Activated effector memory CD4-positive, alpha-beta T cell treated with Interleukin-2 at 50 U/mL for 16 hours (primary cell): ENCODE measurements around the gene MINPP1.

ENCODE experiments used
- DNase-seq: peaks from one replicate; pipeline ENCODE4 v3.0.0-alpha.2; 2020

Gene MINPP1

DNA sequence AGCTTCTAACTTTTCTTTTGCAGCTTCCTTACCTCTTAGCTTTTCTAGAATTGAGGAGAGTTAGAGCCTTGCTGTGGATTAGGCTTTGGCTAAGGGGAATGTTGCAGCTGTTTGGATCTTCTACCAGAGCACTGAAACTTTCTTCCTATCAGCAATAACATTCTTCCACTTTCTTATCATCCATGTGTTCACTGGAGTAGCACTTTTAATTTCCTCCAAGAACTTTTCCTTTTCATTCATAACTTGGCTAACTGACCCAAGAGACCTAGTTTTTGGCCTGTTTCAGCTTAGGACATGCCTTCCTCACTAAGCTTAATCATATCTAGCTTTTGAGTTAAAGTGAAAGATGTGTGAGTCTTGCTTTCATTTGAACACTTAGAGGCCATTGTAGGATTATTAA lies 19.6 kb downstream of the MINPP1 start:
- no peak for DNase-seq

DNA sequence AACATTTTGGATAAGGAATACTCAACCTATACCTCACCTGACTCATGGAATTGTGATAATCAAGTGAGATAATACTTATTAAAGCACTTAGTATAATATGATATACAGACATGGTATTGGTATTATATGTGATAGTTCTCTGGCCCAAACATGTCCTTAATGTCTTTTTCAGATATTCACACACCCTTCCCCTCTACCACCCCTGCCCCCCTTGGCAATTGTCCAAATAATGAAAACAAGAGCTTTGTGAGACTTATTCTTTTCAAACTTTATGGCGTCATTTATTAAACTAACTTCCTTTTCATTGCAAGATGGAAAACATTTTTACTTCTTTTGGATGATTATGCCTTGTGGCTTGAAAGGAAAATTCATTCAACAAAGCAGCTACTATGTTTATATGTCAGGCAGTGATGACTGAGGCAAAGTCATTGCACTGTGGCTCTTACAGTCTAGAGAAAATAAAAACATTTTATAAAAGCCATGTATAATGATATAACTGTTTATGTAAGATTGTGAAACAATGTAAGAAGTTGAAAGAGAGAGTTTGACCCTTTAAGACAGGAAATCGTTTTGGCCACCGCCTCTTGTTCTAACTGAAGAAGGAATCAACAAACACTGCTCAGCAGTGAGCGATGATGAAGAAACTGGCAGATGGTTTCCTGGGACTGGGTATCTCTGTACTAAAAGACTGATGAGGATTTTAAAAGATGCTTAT lies 27.4 kb downstream of the MINPP1 start:
- no peak for DNase-seq

DNA sequence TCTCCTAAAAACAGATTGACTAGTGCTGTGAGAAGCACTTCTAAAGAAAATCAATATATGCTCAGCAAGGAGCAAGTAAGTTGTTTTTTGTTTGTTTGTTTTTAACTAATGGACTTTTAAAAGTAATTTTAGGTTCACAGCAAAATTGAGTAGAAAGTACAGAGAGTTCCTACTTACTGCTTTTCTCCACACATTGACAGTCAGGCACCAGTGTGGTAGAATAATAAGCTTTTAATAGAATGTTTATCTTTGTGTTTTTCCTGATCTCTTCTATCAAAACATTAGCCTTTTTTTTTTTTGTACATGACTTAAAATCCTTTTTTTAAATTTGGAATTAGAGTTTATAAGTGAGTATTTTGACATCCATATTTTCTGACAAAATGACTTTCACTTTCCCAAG lies 28.0 kb downstream of the MINPP1 start:
- no peak for DNase-seq

DNA sequence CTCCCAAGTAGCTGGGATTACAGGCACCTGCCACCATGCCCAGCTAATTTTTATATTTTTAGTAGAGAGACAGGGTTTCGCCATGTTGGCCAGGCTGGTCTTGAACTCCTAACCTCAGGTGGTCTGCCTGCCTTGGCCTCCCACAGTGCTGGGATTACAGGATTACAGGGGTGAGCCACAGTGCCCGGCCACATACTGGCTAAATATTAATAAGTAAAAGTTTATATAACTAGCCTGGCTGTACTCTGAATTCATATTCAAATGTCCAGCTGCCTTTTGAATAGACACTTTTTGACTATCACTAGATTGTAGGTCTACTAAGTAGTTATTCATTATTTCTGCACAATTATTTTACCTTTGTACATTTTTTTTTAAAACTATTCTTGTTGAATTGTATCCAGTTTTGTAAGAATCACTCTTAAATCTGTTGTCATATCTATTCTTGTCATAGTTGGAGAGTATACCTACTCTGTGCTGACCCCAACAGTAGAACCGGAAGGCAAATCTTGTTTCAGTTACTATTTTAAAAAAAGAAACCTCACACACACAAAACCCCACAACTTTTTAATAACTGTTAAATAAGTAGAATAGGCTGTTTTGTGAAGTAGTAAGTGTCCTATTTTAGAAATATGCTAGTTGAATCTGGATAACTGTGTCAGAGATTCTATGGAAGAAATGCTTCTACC lies 29.6 kb downstream of the MINPP1 start:
- DNase-seq: no peak

DNA sequence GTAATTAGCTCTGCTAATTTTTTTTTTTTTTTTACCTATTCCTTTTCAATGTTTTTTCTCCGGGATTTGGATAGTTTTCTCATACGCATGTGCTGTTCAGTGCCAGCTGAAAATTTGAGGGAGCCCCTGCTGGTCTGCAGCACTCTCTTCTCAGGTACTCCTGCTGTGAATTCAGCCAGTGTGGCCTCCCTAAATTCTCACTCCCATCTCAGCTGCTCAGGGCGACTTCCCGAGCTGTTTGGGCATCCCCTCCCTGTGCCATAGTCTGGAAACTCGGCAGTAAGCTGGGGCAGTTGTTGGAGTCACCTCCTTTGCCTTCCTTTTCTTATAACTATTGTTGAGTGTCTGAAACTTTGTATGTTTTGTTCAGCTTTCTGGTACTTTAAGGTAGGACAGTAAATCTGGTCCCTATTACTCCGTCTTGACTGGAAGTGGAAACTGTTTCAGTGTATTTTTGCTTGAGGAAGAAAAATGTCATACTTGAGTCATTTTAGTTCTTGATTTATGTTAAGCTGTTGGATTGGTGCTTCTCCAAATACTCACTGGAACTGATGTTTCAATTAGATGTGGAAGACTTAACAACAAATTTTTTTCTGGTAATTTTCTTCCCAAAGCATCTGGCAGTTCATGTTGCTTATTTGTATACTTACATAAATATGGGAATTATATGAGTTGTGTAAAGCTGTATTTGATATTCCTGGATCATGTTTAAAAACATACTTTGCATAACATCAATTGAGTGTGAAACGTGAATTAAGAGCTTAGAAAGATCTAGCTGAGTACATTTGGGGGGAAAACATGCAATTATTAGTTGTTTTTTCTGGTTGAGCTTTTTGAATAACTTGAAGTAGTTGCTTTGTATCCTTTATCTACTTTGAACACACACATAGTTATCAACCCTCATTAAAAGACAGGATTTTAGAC lies 33.7 kb downstream of the MINPP1 start:
- no peak for DNase-seq

DNA sequence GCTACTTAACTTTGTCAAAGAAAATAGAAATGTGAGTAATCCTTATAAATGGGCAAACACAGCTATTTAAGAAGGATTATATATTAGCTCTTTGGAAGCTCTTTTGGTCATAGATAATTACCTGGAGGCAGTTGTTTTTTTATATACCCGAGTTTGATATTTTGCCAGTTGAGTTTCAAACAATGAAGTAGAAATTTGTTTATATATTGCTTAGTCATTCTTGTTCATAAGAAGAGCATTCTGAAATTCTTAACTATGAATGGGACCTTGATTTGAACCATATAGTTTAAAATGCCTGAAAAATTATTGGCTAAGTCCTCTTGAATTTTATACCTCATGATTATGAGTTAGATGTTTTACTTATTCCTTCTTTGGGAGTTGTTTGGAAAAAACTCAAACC lies 36.4 kb downstream of the MINPP1 start:
- DNase-seq: no peak

DNA sequence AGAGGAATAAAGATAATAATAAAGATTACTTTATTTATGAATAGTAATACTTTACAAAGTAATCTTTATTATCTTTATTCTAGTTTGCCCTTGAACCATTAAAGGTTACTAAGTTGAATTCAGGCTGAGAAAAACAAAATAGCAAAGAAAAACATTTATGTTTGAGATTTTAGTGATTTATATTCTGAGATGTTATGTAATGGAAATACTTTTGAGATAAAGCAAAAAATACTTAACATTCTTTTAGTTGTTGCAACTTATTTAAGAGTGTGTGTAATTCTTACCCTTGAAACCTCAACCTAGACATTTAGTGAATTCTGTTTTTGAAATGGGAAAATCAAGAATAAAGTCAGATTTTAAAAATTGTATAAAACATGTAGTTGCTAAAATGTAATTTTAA lies 40.0 kb downstream of the MINPP1 start:
- no peak for DNase-seq

DNA sequence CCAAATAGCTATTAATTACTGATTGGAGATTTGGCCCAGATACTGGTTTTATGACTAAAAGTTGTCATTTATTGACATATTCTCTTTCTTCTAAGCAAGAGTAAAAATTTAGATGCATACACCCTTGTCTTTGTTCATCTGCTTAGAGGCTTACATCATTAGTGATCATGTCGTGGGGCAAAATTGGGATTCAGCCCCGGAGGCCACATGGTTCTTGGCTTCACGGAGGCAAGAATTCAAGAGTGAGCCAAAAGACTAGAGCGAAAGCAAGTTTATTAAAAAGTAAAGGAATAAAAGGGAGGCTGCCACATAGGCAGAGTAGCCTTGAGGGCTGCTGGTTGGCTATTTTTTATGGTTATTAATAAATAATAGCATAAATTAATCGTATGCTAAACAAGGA lies 41.1 kb downstream of the MINPP1 start:
- no peak for DNase-seq

DNA sequence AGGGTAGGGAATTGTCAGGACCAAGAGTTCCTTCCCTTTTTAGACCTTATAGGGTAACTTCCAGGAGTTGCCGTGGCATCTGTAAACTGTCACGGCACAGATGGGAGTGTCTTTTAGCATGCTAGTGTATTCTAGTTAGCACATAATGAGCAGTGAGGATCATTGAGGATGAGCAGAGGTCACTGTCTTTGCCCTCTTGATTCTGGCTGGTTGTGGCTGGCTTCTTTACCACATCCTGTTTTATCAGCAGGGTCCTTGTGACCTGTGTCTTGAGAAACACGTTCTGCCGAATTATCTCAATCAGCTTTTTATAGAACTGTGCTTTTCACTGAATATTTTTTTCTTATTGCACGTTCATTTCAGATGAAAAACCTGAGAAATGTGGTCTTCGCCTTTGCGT lies 41.5 kb downstream of the MINPP1 start:
- no peak for DNase-seq

DNA sequence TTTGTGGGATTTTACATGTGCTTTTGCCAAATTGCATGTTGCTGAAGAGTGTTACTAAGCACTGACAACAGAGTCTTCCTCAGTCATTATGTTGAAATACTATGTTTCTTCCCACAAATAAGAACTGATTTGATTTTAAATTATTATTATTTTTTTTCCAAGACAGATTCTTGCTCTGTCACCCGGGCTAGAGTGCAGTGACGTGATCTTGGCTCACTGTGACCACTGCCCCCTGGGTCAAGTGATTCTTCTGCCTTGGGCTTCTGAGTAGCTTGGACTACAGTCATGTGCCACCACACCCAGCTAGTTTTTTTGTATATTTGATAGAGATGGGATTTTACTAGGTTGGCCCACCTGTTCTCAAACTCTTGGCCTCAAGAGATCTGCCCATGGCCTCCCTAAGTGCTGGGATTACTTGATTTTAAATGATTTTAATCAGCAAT lies 42.3 kb downstream of the MINPP1 start:
- no peak for DNase-seq

DNA sequence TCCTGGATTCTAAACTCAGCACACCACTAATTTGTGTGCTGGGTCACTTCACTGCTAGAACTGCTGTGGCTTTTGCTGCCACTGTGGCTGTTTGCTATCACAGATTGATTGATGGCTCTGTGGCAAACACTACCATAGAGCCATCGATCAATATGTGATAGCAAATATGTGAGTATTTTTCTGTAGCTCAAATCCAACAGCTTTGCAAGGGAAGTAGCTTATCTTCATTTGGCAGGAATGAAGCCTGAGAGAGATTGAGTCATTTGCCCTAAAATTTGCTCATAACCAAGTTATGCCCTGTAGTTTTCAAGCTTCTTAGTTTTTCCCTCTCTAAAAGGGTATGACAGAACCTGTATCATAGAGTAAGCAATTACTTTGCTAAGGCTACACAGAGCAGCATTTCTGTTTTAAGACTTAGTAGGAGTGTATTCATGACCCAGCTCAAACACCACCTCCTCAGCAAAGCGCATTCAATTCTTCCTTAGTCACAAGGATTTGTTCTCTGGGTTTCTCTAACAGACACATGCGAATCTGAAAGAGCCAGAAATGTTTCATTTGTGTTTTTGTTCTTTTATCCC lies 43.1 kb downstream of the MINPP1 start:
- DNase-seq: no peak

DNA sequence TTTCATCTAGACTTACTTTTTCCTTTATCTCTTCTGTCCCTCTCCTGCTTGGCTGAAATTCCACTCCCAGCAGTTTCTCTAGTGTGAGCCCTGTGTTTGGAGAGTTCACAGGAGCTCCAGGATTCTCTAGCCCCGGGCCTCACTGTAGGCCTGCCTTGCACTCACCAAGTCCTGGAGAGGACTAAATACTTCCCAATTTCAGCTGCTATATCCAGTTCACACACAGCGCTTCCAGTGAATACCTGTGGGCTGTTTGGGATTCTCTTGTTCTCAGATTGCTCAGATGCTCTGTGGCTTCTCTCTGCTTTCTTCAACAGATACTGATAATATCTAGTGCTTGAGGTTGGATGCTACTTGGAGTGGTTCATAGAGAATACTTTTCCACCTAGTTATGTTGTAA lies 46.0 kb downstream of the MINPP1 start:
- no peak for DNase-seq

DNA sequence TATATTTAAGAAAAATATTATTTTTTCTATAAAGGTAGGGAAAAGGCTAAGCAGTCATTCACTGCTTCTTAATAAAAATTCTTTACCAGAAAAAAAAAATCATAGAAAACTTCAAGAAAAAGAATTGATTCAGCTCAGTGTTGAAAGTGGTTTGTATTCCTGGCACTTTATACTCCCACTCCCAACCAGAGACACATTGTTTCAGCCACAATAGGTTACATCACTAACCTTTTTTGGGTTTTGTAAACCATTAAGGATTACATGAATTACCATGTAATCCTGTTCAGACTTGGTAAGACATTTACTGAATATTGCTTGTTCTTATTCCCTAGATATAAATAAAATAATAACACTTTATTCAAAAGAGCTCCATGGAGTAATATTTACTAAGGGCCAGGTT lies 46.6 kb downstream of the MINPP1 start:
- no peak for DNase-seq

DNA sequence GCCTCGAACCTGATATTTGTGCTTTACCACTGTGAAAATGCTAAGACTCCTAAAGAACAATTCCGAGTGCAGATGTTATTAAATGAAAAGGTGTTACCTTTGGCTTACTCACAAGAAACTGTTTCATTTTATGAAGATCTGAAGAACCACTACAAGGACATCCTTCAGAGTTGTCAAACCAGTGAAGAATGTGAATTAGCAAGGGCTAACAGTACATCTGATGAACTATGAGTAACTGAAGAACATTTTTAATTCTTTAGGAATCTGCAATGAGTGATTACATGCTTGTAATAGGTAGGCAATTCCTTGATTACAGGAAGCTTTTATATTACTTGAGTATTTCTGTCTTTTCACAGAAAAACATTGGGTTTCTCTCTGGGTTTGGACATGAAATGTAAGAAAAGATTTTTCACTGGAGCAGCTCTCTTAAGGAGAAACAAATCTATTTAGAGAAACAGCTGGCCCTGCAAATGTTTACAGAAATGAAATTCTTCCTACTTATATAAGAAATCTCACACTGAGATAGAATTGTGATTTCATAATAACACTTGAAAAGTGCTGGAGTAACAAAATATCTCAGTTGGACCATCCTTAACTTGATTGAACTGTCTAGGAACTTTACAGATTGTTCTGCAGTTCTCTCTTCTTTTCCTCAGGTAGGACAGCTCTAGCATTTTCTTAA lies 47.7 kb downstream of the MINPP1 start:
- no peak for DNase-seq

DNA sequence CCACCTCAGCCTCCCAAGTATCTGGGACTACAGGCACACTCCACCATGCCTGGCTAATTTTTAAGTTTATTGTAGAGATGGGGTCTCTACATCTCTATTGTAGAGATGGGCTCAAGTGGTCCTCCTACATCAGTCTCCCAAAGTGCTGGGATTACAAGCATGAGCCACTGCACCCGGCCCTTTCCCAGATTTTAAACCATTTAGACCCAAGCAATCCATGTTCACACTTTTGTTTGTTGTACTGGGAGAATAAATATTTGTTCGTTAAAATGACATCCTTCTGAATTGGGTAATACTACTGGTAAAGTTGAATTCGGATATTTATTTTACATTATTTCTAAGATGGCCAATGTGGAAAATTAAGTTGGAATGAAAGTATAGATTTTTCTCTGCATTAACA lies 52.7 kb downstream of the MINPP1 start:
- no peak for DNase-seq

DNA sequence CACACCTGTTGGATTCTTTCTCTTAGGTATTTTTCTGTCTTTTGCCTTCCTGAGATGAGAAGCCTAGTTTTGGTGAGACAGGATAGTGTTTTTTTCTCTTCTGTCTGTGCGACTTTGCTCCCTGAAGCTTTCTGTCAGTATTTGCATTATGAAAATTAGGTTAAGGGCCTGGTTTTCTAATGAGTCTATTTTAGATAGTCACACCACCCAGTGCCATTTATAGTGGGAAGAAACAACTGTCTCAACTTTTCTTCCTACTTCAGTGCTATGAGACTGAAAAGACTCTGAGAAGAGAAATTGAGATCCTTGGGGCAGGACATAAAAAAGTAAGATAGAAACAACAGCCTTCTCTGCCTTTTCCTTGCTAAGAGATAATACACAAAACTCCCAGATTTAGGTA lies 53.6 kb downstream of the MINPP1 start:
- DNase-seq: no peak

DNA sequence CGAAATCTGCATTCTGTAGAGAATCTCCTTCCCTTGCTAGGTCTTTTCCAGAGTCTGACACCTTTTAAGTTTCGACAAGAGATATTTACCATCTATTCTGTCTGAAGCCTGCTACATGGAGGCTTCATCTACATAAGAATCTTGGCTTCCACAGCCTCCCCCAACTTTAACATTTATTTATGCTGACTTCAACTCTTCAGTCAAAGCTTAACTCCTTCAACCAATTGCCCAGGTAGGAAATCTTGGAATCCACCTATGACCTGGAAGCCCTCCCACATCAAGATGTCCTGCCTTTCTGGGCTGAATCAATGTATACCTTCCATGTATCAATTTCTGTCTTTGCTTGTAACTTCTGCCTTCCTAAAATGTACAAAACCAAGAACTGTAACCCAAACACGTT lies 54.7 kb downstream of the MINPP1 start:
- no peak for DNase-seq

DNA sequence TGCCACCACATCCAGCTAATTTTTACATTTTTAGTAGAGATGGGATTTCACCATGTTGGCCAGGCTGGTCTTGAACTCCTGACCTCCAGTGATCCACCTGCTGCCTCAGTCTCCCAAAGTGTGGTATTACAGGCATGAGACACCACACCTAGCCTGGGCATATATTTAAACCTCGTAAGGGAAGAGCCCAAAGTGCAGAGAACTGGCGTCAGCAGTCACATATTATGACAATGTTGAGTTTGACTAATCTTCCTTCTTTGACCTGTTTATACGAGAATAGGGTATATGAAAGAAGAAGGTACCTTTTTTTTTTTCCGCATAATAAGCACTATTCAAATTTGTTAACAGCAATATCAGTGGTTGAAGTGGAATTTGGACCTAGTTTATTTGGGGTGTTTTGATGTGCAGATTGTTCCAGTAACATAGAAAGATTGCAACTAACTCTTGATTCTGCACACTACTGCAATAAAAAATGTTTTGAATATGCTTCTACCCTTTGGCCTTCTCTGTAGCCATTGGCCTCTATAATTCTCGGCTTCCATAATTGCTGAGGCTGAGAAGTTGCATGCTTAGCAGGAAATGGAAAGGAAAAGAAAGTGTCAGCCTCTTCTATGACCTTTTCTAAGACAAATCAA lies 55.9 kb downstream of the MINPP1 start:
- DNase-seq: no peak

DNA sequence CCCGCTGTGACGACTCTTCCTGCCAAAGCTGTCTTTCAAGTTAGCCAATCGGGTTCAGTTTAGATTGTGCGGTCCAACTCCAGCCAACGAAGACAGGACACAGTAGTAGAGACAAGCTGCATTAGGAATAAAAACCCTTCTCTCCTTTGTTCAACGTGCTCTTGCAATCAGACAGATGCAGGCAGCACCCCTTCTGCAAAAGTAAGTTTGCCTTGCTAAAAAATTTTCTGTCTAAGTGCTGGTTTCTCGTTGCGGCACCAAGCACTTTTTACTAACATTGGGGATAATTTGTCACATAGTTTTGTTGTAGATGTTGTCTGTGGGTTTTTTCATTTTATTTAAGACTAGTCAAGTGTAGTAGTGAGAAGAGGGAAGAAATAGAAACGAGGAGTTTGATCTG lies 58.1 kb downstream of the MINPP1 start:
- DNase-seq: no peak

DNA sequence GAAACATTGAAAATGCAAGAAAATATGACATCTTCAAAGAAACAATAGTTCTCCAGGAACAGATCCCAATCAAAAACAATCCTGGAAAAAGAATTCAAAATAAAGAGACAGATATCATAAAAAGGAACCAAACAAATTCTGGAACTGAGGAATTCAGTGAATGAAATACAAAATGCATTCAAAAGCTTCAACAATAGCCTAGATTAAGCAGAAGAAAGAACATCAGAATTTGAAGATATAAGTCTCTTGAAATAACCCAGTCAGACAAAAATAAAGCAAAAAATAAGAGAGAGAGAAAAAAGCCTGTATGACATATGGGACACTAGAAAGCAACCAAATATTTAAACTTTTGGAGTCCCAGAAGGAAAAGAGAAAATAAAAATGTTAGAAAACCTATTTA lies 60.3 kb downstream of the MINPP1 start:
- no peak for DNase-seq

DNA sequence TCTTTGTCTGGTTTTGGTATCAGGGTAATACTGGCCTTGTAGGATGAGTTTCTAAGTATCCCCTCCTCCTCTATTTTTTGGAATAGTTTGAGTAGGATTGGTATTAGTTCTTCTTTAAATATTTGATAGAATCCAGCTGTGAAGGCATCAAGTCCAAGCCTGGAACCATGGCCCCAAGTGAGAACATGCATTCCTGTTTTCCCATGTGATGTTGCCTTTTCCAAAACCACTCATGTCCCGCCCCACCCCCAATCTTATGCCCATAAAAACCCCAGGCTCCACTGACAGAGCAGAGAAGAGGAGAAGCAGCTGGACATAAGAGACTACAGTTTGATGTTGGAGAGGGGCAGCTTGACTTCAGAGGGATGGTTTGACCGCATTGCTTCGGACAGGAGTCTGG lies 71.2 kb downstream of the MINPP1 start:
- DNase-seq: no peak

DNA sequence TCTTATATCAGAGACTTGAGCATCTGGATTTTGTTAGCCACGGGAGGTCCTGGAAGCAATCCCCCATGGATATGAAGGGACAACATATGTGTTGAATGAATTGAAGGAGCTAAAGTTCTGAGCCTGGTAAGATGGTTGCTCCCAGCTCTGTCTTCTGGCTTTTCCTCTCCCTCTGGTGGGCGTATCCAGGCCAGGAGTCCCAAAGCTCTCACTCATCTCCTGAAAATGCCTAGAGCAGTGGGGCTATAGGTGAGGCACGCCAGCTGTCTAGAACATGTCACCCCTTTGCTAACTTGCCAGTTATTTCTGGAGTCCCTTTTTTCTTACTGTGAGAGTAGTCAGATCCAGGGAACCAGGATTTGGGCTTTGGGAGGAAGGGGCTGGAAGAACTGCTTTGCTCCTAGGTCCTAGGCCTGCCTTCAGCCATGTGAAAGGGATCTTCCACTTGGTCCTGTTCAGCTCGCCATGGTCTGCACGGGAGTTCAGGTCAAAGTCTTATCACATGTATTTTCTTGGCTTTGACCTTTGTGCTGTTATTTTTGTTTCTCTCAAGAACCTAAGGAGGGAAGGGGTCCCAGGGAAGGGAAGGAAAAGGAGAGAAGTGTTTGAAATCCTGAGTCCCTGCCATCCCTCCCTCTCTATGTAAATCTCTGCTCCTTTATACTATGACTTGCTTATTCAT lies 73.6 kb downstream of the MINPP1 start:
- DNase-seq: no peak
